HG03060 (cell line): Measurements from ENCODE around the gene COA7.
"Not testable (repeated sequence)": the region's sequence is repeated elsewhere in the genome, so short reads cannot be mapped to it uniquely, and the experiment has no call there.

Experiments
- ATAC-seq: cut with Tn5 transposase; IDR thresholded peaks from one replicate; pipeline ENCODE4 v1.9.1; 2021; ENCODE audit warnings: low read depth, moderate number of reproducible peaks; ENCODE audit not compliant: unreplicated experiment

Gene COA7

DNA sequence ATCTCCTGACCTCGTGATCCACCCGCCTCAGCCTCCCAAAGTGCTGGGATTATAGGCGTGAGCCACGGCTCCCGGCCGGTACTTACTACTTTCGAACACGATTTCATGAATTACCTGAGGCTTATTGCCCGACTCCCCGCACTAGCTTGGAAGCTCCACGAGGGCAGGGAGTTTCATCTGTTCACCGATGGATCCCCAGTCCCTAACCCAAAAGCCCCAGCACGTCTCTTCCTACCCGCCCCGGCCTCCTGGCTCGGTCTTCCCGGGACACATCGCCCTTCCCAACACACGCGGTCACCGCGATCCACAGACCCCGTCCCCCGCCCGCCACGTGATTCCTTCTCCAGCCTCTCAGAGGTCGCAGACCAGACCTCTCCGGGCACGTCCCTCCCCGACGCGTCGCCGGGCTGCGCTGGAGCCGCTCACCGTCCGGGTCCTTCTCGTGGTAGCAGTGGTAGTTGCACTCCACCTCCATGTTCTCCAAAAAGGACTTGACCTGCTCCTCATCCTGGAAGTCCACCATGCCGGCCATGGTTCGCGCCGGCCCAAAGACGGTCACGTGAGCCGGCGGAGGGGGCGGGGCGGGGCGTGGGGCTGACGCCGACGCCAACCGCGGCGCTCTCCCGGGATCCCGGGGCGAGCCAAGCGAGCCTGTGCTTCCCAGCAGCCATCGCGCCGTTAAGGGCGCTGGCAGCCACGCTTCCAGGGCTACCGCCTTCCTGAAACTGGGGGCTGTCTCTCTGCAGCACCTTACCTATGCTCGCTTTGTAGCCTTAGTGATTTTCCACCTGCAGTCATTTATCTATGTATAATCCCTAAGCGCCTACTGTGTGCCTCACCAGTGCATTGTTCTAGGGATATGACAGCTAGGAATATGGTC lies at the start of gene COA7:
COA7 (minus strand) TSS at position 553 of the 880 bp plus-strand sequence; CDS start at position 532, 21 bp downstream.
- ATAC-seq = no peak

DNA sequence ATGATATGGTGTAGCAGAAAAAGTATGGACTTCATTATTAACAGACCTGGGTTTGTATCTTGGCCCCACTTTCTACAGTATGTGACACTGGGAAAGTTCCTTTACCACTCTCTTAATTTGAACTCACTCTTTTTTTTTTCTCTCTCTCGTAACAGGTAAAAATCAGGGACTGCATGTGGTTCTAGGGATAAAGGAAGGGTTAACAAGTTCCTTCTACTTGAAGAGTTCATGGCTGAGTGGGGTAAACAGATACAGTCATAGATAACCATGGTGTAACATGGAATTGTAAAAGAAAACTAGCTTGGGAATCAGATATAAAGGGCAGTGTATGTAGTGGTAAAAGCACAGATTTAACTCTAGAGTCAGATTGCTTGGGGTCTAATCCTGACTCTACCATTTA lies 49.3 kb upstream of the COA7 start:
- no peak for ATAC-seq

- ATAC-seq = no peak
These were observed 48.0 kb upstream of the COA7 start for GRCh38 chr1:52746189-52746588.

DNA sequence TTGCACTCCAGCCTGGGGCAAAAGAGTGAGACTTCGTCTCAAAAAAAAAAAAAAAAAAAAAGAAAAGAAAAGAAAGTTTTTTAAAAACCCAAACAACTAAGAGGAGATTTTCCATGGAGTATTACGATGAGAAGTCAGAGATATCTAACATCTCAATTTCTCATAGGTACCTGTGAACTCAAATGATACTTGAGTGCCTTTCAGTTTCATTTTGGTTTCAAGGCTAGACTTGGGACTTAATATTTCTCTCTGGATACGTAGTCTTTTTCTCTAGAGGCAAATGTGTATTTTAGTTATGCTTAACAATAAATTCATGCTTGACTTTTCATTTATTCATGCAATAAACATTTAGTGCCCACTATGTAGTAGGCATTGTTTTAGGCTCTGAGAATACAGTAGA lies 43.1 kb upstream of the COA7 start:
- ATAC-seq = no peak

- no peak for ATAC-seq
These were observed 41.7 kb upstream of the COA7 start for GRCh38 chr1:52739699-52740467.

DNA sequence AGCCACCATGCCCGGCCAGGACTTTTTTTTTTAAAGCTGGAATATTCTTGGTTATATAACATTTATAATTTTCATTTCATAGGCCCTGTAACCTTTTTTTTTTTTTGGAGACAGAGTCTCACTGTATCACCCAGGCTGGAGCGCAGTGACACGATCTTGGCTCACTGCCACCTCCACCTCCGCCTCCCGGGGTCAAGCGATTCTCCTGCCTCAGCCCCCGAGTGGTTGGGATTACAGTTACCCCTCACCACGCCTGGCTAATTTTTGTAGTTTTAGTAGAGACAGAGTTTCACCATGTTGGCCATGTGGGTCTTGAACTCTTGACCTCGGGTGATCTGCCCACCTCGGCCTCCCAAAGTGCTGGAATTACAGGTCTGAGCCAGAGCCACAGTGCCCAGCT lies 40.7 kb upstream of the COA7 start:
- no peak for ATAC-seq

- no peak for ATAC-seq
These were observed 40.0 kb upstream of the COA7 start for GRCh38 chr1:52738148-52738547.

GRCh38 chr1:52735371-52735770 lies 37.2 kb upstream of the COA7 start:
- ATAC-seq = not testable (repeated sequence)

DNA sequence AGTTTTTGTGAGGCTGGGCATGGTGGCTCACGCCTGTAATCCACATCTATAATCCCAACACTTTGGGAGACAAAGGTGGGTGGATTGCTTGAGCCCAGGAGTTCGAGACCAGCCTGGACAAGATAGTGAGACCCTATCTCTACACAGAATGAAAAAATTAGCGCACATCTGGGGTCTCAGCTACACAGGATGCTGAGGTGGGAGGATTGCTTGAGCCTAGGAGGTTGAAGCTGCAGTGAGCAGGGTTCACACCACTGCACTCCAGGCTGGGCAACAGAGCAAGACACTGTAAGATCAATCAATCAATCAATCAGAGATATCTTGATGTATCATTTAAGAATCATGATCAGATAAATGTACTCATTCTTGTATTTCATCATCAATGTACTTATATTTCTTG lies 35.2 kb upstream of the COA7 start:
- ATAC-seq = no peak

- no peak for ATAC-seq
These were observed 30.0 kb upstream of the COA7 start for GRCh38 chr1:52727956-52728656.

- no peak for ATAC-seq
These were observed 29.0 kb upstream of the COA7 start for GRCh38 chr1:52727114-52727586.

- peak; percentile 73 for ATAC-seq
These were observed 28.3 kb upstream of the COA7 start, which contains the start of gene ZYG11B for GRCh38 chr1:52726265-52727113. ZYG11B (plus strand) TSS chr1:52726453; CDS start chr1:52726654, 201 bp downstream.

DNA sequence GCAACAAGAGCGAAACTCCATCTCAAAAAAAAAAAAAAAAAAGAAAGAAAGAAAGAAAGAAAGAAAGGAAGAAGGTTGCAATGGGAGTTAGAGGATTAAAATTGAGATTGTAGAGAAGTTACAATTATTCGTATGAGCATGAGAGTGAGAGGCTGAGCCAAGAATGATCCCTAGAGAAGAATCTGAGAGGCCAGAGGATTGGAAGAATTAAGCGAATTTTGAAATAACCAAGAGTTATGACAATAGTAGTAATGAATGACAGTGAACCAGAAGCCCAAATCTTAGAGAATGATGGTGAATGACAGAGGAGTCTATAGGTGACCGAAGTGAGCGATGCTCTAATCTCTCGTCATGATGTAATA lies 27.7 kb upstream of the COA7 start:
- ATAC-seq = no peak

DNA sequence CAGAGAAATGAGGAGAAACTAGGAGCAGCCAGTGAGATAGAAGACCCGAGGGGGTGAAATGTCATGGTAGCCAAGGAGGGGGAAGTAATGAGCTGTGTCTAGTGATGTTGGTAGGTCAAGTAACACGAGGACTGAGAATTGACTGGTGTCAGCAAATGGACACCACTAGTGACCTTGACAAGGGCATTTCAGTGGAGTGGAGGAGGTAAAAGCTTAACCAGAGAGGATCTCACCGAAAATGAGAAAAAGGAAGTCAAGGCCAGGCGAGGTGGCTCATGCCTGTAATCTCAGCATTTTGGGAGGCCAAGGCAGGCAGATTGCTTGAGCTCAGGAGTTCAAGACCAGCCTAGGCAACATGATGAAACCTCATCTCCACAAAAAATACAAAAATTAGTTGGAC lies 25.1 kb upstream of the COA7 start:
- no peak for ATAC-seq

- not testable (repeated sequence) for ATAC-seq
These were observed 17.1 kb upstream of the COA7 start for GRCh38 chr1:52715296-52715695.

DNA sequence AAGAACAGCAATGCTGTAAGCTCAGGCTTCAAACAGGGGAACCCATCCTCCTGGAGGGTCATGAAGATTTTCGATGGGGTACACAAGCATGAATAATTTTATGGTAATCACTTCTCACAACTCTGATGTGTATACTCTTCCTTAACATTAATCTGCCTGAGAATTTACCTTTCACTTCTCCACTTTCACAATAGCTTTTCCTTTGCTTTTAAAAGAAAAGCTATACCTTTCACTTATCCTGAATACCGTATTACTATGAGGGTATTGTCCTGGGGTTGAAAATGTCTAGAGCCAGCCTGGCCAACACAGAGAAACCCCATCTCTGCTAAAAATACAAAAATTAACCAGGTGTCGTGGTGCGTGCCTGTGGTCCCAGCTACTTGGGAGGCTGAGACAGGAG lies 15.4 kb upstream of the COA7 start:
- no peak for ATAC-seq

GRCh38 chr1:52709016-52709415 lies 10.9 kb upstream of the COA7 start:
- ATAC-seq = no peak

DNA sequence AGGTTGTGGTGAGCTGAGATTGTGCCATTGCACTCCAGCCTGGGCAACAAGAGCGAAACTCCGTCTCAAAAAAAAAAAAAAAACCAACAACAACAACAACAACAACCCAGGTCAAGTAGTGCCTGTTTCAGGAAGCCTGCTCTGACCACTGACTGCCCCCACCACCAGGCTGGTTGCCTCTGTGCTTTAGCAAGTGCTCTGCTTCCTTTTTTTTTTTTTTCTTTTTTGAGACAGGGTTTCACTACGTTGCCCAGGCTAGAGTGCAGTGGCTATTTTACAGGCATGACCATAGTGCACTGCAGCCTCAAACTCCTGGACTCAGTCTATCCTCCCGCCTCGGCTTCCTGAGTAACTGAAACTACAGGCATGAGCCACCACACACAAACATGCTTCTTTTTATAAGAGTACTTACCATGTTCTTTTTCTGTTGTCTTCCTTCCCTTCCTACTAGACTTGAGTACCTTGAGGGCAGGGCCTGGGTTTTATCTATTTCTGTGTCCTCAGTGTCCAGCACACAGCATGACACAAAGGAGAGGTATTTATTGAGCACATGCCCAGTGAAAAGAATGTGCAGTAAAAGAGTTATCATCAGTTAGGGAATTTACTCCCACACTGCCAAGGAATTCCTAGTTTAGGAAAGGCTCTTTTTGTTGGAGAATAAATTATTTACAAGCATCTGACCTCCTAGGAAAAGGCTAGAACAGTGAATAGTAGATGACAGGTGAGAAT lies 9.9 kb upstream of the COA7 start:
- no peak for ATAC-seq
